AG08395 (cell line): Measurements from ENCODE around the gene PRDX5.

ENCODE experiments used
- DNase-seq: peaks from one replicate; pipeline ENCODE4 v3.0.0; 2012; ENCODE audit warnings: mixed read lengths, low spot score

Gene PRDX5

GRCh38 chr11:64290352-64291261 lies 27.3 kb upstream of the PRDX5 start:
- no peak for DNase-seq

GRCh38 chr11:64291262-64291751 lies 26.6 kb upstream of the PRDX5 start, which contains the start of gene KCNK4:
Gene KCNK4 (plus strand): TSS chr11:64291302. CDS start chr11:64293019, 1,717 bp downstream.
- DNase-seq: no peak

GRCh38 chr11:64291752-64292459 lies 26.0 kb upstream of the PRDX5 start:
- no peak for DNase-seq

GRCh38 chr11:64292460-64293254 lies 25.3 kb upstream of the PRDX5 start:
- no peak for DNase-seq

- DNase-seq: peak; percentile 61
These were observed 23.1 kb upstream of the PRDX5 start for GRCh38 chr11:64294774-64295173.

- DNase-seq: no peak
These were observed 22.2 kb upstream of the PRDX5 start for GRCh38 chr11:64295760-64296159.

GRCh38 chr11:64296236-64296635 lies 21.7 kb upstream of the PRDX5 start:
- DNase-seq: peak; percentile 29

GRCh38 chr11:64296830-64297698 lies 20.9 kb upstream of the PRDX5 start:
- DNase-seq: no peak

GRCh38 chr11:64297699-64298358 lies 20.1 kb upstream of the PRDX5 start:
- DNase-seq: no peak

- DNase-seq: peak; percentile 55
These were observed 18.7 kb upstream of the PRDX5 start for GRCh38 chr11:64298966-64299846.

- DNase-seq: no peak
These were observed 17.9 kb upstream of the PRDX5 start, which contains the start of gene CATSPERZ for GRCh38 chr11:64299847-64300648. Gene CATSPERZ (plus strand): TSS chr11:64300358. CDS start chr11:64300411, 53 bp downstream.

GRCh38 chr11:64303109-64304031 lies 14.6 kb upstream of the PRDX5 start:
- DNase-seq: no peak

GRCh38 chr11:64304032-64304315 lies 13.9 kb upstream of the PRDX5 start:
- DNase-seq: no peak

GRCh38 chr11:64304316-64305072 lies 13.4 kb upstream of the PRDX5 start:
- DNase-seq: peak; percentile 89

GRCh38 chr11:64305075-64305690 lies 12.7 kb upstream of the PRDX5 start, which contains the start of gene ESRRA:
Gene ESRRA (plus strand): TSS chr11:64305524. CDS start chr11:64307180, 1,656 bp downstream.
- peak; percentile 100 for DNase-seq
